ENCODE data around the gene CUX1. TPM values are rescaled to one million over a fixed set of nuclear protein-coding genes. Genes with fewer than 3 reads are reported as not detected.
"Not testable (repeated sequence)": the region's sequence is repeated elsewhere in the genome, so short reads cannot be mapped to it uniquely, and the experiment has no call there.

The CUX1 gene
- total RNA-seq, 1 experiment from 2014 or later: 64.3 TPM

DNA sequence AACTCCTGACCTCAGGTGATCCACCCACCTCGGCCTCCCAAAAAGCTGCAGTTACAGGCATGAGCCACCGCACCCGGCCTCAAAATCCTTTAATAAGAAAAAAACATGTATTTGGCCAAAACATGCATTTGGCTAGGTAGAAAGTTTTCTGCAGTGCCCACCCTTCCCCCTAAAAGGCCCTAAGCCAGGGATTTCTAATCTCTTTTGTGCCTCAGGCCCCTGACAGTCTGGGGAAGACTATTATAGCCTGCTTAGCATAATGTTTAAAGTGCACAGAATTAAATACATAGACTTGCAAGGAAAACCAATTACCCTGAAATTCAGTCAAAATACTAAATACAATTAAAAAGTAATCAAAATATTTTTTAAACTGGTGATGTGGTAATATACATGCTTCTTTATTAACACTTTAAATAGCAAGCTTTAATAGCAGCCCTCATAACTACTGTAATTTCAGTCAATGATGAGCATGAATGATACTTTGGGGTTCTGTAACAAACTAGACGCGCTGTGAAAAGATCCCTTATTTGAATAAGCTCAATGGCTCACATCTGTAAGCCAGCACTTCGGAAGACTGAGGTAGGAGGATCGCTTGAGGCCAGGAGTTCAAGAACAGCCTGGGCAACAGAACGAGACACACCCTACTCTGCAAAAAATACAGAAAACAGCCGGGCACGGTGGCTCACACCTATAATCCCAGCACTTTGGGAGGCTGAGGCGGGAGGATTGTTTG, 508.9 kb downstream of the CUX1 start (continued):
- TF ChIP-seq TCF7 (CRISPR knock-in tag; IDR thresholded peaks at IDR 0.05; ENCODE audit: low read depth) (no peak), SMAD3 (CRISPR knock-in tag; IDR thresholded peaks at IDR 0.05; ENCODE audit: borderline replicate concordance) (no peak), NR3C1 (CRISPR knock-in tag; conservative IDR thresholded peaks at IDR 0.05; ENCODE audit: low read depth) (no peak), ATF1 (CRISPR knock-in tag; IDR thresholded peaks at IDR 0.05) (no peak), ZSCAN18 (CRISPR knock-in tag; IDR thresholded peaks at IDR 0.05) (no peak)

DNA sequence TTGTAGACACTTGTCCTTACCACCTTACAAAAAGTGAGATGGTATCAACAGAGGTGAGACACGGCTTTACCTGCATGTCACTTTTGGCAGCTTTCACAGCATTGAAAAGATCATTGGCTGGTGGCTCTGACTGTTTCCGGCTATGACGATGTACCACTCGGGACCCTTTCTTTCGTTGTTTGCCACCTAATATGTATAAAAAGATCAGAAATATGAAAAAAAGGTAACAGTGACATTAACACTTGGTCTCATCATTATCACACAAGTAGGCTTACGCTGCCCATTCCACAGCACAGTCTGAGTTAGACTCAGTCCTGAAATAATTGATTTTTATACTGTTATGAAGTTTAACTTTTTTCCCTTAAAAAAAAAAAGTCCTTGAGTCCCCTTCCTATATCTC, 509.8 kb downstream of the CUX1 start:
- peaks cover 19% of the 10 kb centered on the region for H3K4me1 Mint-ChIP-seq
- H3K4me3 Mint-ChIP-seq; DNase-seq (ENCODE audit: low spot score); CTCF ChIA-PET; ATAC-seq; POLR2A ChIA-PET; H3K9me3 Mint-ChIP-seq; H3K27ac Mint-ChIP-seq; H3K36me3 Mint-ChIP-seq: not testable (repeated sequence)
- peaks cover 14% of the 10 kb centered on the region for H3K27me3 Mint-ChIP-seq (ENCODE audit: low read depth)

GRCh38 chr7:102328863-102329262, 511.4 kb downstream of the CUX1 start:
- H3K27me3 Mint-ChIP-seq (ENCODE audit: low read depth); H3K9me3 Mint-ChIP-seq; H3K36me3 Mint-ChIP-seq; H3K27ac Mint-ChIP-seq; CTCF ChIA-PET; ATAC-seq; POLR2A ChIA-PET; H3K4me3 Mint-ChIP-seq; DNase-seq (ENCODE audit: low spot score): not testable (repeated sequence)
- peaks cover 33% of the 10 kb centered on the region for H3K4me1 Mint-ChIP-seq

DNA sequence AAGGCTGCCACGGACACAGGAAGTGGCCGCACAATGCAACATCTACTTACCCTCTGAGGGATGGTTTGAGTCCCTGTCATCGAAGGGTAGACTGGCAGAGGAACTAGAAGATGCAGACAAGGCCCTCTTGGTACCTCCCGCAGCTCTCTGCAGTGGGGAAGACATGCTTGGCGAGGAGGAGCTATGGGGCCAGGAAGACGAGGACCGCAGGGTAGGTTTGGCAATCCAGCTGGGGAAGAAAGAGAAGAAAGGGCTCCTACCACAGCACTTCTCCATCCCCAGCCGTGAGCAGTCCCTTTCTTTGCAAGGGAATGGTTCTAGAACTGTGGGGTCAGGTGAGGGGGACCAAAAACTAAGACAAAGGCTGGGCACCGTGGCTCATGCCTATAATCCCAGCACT, 511.9 kb downstream of the CUX1 start:
- CTCF ChIA-PET; H3K27ac Mint-ChIP-seq; H3K9me3 Mint-ChIP-seq; POLR2A ChIA-PET; H3K27me3 Mint-ChIP-seq (ENCODE audit: low read depth); H3K4me3 Mint-ChIP-seq; H3K36me3 Mint-ChIP-seq; ATAC-seq; DNase-seq (ENCODE audit: low spot score): not testable (repeated sequence)
- H3K4me1 Mint-ChIP-seq: peaks cover 33% of the 10 kb centered on the region

- H3K27me3 Mint-ChIP-seq (ENCODE audit: low read depth); DNase-seq (ENCODE audit: low spot score); H3K27ac Mint-ChIP-seq; H3K36me3 Mint-ChIP-seq; ATAC-seq; H3K4me3 Mint-ChIP-seq; H3K9me3 Mint-ChIP-seq: not testable (repeated sequence)
- ChIA-PET POLR2A (interaction anchor here (0.6 kb wide), 1 partner anchor 590 kb away, joined by 3 read pairs; no protein-coding TSS in a partner anchor), CTCF (interaction anchor here (1.0 to 1.3 kb wide), 3 partner anchors 13 to 51 kb away, joined by 3 to 4 read pairs (median 3); no protein-coding TSS in a partner anchor)
- peaks cover 33% of the 10 kb centered on the region for H3K4me1 Mint-ChIP-seq
These were observed 513.4 kb downstream of the CUX1 start for GRCh38 chr7:102330666-102331460.

Small RNAs within 50 kb of the gene (microRNA-seq; reads per million reads assigned to microRNA genes)
- not detected for gene MIR4285 (ENCODE audit: borderline number of aligned reads)

Other genes with a start within 250 kb of the CUX1 start
- not detected in 3 replicates for gene MYL10, start 188.3 kb upstream of the CUX1 start, total RNA-seq (2021)